ENCODE data around the gene AGPAT4. TPM values are rescaled to one million over a fixed set of nuclear protein-coding genes. Genes with fewer than 3 reads are reported as not detected.

The AGPAT4 gene
- polyA plus RNA-seq, 1 experiment: 3.7 TPM

DNA sequence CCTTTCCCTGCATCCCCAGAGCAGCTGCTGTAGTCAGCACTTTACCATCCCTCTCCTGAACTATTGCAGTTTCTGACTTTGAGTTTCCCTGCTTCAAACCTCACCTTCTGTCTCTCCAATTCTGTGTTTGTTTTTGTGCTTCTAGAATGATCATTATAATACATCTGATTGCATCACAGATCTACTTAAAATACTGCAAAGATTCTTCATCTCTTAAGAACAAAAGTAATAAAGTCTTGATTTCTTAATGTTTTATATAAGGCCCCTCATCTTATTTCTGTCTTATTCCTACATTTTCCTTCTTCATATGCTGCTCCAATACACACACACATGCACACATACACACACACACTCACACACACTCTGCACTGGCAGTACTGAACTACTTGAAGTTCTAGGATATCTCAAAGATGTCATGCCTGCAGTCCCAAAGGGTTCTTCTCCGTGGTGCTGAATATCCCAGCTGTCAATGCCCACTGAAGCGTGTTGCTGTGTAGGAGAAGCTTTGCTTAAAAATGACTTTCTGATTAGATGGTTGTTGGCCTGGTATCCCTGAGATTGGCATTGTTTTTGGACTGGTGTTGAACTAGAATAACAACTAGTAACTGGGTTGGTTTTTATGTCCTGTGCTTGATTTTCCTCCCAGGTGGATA is 185.1 kb downstream of the AGPAT4 start:
- ChIA-PET POLR2A (no interaction called here), CTCF (interaction anchor here (1.2 to 1.5 kb wide), 2 partner anchors 9 to 13 kb away, joined by 3 to 4 read pairs; no protein-coding TSS in a partner anchor)
- TF ChIP-seq, protein P1, sequence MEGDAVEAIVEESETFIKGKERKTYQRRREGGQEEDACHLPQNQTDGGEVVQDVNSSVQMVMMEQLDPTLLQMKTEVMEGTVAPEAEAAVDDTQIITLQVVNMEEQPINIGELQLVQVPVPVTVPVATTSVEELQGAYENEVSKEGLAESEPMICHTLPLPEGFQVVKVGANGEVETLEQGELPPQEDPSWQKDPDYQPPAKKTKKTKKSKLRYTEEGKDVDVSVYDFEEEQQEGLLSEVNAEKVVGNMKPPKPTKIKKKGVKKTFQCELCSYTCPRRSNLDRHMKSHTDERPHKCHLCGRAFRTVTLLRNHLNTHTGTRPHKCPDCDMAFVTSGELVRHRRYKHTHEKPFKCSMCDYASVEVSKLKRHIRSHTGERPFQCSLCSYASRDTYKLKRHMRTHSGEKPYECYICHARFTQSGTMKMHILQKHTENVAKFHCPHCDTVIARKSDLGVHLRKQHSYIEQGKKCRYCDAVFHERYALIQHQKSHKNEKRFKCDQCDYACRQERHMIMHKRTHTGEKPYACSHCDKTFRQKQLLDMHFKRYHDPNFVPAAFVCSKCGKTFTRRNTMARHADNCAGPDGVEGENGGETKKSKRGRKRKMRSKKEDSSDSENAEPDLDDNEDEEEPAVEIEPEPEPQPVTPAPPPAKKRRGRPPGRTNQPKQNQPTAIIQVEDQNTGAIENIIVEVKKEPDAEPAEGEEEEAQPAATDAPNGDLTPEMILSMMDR (IDR thresholded peaks at IDR 0.05; ENCODE audit: insufficient read depth, low read depth, low read length): no peak
- H3K27me3 ChIP-seq (ENCODE audit: control insufficient read depth, insufficient read depth, low read length): no peaks in the 10 kb centered on the region
- DNase-seq (ENCODE audit: low read depth): no peak
- H3K36me3 ChIP-seq (ENCODE audit: control insufficient read depth, insufficient read depth, low read length): peaks cover 13% of the 10 kb centered on the region
- no peak overlapping the region for H3K4me3 ChIP-seq (ENCODE audit: low read depth, low read length)

DNA sequence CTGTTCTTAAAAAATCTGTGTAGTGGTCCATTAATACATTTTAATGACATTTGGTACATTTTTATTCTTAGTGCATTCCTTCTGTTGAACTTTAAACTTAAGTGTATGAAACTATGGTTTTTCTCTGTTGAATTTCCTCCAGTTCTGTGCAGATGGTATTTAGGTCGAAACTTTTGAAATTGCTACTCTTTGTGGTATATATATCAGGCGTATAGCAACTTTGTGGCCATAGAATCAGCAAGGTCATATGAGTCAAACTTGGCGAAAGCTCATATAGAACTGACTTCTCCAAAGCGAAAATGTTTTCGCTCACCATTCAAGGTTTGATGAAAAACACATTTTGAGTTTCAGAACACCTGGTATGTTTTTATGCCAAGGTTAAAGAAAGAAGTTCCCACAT is 188.6 kb downstream of the AGPAT4 start:
- no peaks in the 10 kb centered on the region for H3K27me3 ChIP-seq (ENCODE audit: control insufficient read depth, insufficient read depth, low read length)
- peaks cover 13% of the 10 kb centered on the region for H3K36me3 ChIP-seq (ENCODE audit: control insufficient read depth, insufficient read depth, low read length)
- TF ChIP-seq, protein P1 (IDR thresholded peaks at IDR 0.05; ENCODE audit: insufficient read depth, low read depth, low read length): no peak
- no peak overlapping the region for H3K4me3 ChIP-seq (ENCODE audit: low read depth, low read length)
- POLR2A ChIA-PET: no interaction called here
- DNase-seq (ENCODE audit: low read depth): no peak
- CTCF ChIA-PET: no interaction called here

DNA sequence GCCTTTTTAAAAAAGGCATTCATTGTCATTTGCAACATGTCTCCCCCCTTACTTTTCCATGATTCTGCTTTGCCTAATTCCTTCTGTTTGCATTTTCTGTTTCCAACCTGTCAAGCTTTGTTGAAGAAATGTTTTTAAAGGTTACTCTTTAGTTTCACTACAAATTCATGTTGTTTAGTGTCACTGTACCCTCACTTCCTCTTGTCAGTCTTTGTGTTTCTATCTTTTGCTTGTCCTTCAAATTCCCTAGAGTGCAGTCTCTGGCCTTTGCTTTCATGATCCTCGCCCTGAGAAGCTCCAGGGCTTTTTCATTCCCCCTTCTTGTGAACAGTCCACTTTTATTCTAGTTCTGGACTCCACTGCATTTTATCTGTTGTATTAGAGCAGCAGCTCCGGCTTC is 191.6 kb downstream of the AGPAT4 start:
- TF ChIP-seq, protein P1 (IDR thresholded peaks at IDR 0.05; ENCODE audit: insufficient read depth, low read depth, low read length): no peak
- ChIA-PET POLR2A (no interaction called here), CTCF (interaction anchor here (1.0 kb wide), 1 partner anchor 62 kb away, joined by 3 read pairs; no protein-coding TSS in a partner anchor)
- peaks cover 5% of the 10 kb centered on the region for H3K36me3 ChIP-seq (ENCODE audit: control insufficient read depth, insufficient read depth, low read length)
- no peaks in the 10 kb centered on the region for H3K27me3 ChIP-seq (ENCODE audit: control insufficient read depth, insufficient read depth, low read length)
- no peak overlapping the region for H3K4me3 ChIP-seq (ENCODE audit: low read depth, low read length)
- no peak for DNase-seq (ENCODE audit: low read depth)

DNA sequence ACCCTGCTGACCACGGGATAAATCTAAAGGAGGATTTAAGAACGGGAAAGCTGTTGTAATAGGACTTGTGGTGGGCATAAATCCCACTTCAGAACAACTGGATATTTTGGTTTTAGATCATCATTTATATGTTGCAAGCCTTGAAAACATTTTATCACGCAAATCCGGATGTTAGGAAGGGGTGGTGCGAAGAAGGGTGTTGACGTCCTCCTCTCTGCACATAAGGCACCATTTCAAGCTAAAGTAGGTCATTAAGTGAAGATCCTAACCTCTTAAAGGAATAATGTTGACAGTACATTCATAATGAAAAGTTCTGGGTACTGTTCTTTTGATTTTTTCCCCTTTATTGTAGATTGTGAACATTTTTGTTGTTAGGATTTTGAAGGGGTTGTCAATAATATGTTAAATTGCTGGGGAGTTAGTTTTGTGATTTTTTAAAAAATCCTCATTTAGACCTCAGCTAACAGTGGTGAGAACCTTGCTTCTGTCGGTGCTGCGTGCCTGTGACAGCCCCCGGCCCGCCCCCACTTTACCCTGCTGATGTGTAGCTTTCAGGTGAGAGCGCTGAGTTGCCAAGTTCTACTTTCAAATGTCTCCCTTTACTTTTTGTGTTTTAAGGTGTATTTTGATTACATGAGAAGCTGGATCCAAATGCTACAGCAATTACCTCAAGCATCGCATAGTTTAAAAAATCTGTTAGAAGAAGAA is 193.4 kb downstream of the AGPAT4 start:
- DNase-seq (ENCODE audit: low read depth): no peak
- Histone ChIP-seq H3K36me3 (ENCODE audit: control insufficient read depth, insufficient read depth, low read length) (peaks cover 2% of the 10 kb centered on the region; the same call in 1 of the 2 replicates), H3K27me3 (ENCODE audit: control insufficient read depth, insufficient read depth, low read length) (no peaks in the 10 kb centered on the region), H3K4me3 (ENCODE audit: low read depth, low read length) (no peak overlapping the region)
- CTCF ChIA-PET: interaction anchor here (0.7 to 1.7 kb wide), 3 partner anchors 10 to 294 kb away, joined by 3 read pairs; no protein-coding TSS in a partner anchor
- TF ChIP-seq, protein P1 (IDR thresholded peaks at IDR 0.05; ENCODE audit: insufficient read depth, low read depth, low read length): no peak
- POLR2A ChIA-PET: no interaction called here
